GM13976 (cell line): Measurements from ENCODE around the gene PRPF40B.
"Not testable (repeated sequence)": the region's sequence is repeated elsewhere in the genome, so short reads cannot be mapped to it uniquely, and the experiment has no call there.

Source experiments
- DNase-seq: peaks from one replicate; pipeline ENCODE4 v3.0.0; 2012; ENCODE audit warnings: low spot score
- in situ Hi-C: fragments of 300-500 bp; cut with MboI; formaldehyde crosslinking; loops from one replicate; pipeline ENCODE4 v1.12.0; 2022; ENCODE audit warnings: low sequenced_read_pairs, mixed read lengths, inconsistent platforms; ENCODE audit not compliant: unreplicated experiment
- TF ChIP-seq, protein P1 (sequence below): IDR thresholded peaks from 2 replicates; pipeline ENCODE4 v1.5.1; 2012; ENCODE audit warnings: borderline replicate concordance, mild to moderate bottlenecking; ENCODE audit not compliant: insufficient read depth; ENCODE audit errors: extremely low read depth, missing control alignments, control extremely low read depth

PRPF40B gene

DNA sequence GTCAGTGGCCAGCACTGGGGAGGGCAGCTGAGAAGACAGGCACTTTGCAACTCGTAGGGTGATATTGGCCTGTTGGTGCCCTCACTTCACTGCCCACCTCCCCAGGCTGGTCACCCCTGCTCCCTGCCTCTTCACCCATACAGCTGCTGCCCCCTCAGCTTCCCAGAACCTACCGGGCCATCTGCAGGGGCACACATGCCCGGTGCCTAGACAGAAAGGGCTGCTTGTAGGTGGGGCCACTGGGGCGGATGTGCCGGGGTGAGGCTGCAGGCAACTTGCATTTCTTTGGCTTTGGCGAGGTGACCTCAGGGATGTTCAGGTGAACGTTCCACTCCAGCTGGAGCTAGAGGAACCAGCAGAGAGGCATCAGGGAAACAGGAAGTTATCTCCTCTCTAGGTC, 35.1 kb upstream of the PRPF40B start:
- TF ChIP-seq, protein P1, sequence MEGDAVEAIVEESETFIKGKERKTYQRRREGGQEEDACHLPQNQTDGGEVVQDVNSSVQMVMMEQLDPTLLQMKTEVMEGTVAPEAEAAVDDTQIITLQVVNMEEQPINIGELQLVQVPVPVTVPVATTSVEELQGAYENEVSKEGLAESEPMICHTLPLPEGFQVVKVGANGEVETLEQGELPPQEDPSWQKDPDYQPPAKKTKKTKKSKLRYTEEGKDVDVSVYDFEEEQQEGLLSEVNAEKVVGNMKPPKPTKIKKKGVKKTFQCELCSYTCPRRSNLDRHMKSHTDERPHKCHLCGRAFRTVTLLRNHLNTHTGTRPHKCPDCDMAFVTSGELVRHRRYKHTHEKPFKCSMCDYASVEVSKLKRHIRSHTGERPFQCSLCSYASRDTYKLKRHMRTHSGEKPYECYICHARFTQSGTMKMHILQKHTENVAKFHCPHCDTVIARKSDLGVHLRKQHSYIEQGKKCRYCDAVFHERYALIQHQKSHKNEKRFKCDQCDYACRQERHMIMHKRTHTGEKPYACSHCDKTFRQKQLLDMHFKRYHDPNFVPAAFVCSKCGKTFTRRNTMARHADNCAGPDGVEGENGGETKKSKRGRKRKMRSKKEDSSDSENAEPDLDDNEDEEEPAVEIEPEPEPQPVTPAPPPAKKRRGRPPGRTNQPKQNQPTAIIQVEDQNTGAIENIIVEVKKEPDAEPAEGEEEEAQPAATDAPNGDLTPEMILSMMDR = no peak
- DNase-seq = no peak
- in situ Hi-C loops = no loop called here

DNA sequence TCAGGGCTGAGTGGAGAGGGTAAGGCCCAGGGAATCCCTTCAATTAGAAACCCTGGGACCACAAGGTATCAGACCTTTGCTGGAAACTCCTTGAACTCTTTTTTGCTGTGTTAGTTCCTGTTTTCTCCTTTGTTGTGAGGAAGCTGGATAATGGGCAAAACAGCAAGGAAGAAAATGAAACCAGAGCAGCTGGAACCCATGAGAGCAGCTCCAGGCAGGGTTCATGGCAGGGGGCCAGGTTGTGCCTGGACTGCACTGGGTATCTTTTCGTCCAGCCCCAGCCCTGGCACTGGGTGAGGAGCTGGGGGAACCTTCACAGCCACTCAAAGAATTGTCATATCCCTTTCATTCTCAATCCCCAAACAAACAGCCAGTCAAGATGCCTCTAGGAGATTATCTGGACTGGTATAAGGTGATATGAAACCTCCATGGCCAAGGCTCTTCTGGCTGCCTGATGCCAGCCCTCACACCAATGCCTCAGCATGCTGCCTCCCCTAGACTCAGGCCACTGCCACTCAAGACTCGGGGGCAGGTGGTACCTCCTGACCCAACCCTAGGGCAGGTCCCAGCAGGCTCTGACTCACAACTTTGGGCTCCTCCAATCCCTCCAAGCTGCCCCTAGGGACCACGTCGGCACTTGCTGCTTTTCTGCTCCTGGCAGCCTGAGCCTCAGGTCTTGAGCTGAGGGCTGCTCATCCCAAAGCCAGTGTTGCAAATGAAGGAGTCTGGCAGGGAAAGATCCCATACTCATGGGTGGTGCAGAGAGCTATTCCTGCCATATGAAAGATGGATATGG, 34.4 kb upstream of the PRPF40B start:
- in situ Hi-C loops = no loop called here
- TF ChIP-seq, protein P1 = no peak
- DNase-seq = no peak

DNA sequence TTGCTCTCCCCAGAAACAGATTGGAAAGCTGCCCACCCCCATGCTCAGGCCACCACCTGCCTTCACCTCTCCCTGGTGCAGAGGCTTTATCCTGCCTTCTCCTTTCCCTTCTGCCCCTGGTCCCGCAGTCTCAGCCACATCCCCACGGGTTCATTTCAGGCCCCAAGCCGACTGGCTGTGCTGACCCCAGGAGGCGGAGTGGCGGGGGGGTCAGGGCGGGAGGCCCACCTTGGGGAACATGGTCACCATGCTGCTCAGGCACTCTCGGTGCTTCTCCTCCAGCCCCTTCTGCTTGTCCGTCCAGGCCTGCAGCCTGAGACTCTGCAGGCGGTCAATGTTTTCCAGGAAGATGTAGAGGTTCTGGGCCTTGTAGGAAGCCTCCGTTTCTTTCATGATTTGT, 24.8 kb upstream of the PRPF40B start:
- in situ Hi-C loops = no loop called here
- DNase-seq = no peak
- TF ChIP-seq, protein P1 = no peak

DNA sequence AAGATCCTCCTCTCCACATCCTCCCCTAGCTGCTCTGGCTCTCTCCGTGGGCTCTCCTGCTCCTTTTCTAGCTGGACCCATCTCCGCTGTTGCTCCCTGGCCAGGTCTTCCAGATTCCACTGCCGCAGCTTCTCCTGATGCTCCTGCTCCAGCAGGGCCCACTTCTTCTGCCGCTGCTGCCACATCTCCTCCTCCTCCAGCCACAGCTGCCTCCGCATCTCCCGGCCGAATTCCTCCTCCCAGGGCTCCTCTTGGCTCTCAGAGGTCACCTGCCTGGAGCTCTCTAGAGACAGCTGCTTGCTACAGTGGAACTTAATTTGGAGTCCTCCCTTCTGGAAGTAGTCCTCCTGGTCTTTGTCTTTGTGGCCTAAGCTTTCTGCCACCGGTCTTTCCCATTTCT, 23.4 kb upstream of the PRPF40B start:
- no peak for DNase-seq
- TF ChIP-seq, protein P1 = no peak
- in situ Hi-C loops = no loop called here

DNA sequence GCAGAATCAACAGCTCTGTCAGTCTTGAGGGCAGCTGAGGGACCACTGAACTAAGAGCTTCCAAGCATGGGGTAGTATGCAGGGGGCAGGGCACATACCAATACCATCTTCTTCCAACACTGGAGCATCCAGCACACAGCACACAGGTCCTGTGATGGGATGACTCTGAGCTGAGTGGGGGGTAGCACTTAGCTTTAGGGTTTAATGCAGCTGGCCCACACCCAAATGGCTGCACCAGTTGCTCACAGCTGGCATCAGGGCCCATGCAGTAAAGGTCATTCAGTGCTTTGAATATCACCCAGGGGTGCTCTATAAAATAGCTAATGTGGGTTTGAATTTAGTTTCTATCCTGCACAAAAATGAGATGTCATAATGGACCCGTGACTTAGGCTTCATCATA, 19.6 kb upstream of the PRPF40B start:
- TF ChIP-seq, protein P1 = no peak
- in situ Hi-C loops = no loop called here
- DNase-seq = no peak

DNA sequence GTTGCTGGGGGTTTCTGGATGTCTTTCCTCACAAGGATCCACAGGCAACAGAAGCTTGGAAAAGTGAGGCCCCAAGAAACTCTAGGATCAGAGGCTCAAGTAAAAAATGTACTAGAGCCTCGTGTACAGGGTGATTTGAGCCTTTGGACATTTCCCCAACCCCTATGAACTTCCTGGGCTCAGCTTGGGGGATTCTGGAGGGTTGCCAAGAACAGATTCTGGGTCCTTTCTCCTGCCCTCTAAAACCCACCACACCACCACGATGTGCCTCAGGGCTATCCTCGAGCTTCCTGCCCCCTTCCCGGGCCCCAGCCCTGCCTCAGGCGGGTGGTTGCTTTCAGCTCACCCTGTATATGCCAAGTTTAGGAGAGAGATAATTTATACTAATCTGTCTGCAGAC, 18.5 kb upstream of the PRPF40B start:
- DNase-seq = no peak
- in situ Hi-C loops = no loop called here
- TF ChIP-seq, protein P1 = no peak

DNA sequence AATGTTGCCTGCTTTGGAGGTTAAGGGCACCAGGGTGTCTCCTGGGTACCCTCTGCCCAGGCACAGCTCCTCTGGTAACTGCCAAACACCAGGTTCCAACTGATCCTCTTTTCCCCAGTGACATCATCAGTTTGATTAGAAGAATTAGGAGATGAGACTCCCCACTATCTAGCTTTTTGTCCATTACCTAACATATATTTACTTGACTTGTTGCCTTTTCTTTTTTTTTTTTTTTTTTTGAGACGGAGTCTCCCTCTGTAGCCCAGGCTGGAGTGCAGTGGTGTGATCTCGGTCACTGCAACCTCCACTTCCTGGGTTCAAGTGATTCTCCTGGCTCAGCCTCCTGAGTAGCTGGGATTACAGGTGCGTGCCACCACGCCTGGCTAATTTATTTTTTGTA, 17.8 kb upstream of the PRPF40B start, which contains the start of gene FAM186B:
FAM186B (minus strand) TSS at position 101 of the 400 bp plus-strand sequence. CDS start 162 bp downstream, outside the sequence.
- DNase-seq, in situ Hi-C loops: not testable (repeated sequence)
